Dermis microvascular lymphatic vessel endothelial cell (primary cell): ENCODE results near the gene GGT6. TPM values are rescaled to one million over a fixed set of nuclear protein-coding genes. Genes with fewer than 3 reads are reported as not detected.
"Not testable (repeated sequence)": the region's sequence is repeated elsewhere in the genome, so short reads cannot be mapped to it uniquely, and the experiment has no call there.

Experiments
- DNase-seq, 2 donors: peaks; one replicate each; pipeline versions ENCODE4 v3.0.0 to v3.0.0-alpha.2; 2010; ENCODE audit warnings: low read depth in 2 of 2
- total RNA-seq: library from RNA; depleted of rRNA; stranded (reverse); fragments of >200 nt; gene quantifications from 2 replicates; pipeline ENCODE4 v1.2.1, GENCODE V29; 2014

GGT6 gene
- total RNA-seq, 1 donor from 2014 or later: not detected

DNA sequence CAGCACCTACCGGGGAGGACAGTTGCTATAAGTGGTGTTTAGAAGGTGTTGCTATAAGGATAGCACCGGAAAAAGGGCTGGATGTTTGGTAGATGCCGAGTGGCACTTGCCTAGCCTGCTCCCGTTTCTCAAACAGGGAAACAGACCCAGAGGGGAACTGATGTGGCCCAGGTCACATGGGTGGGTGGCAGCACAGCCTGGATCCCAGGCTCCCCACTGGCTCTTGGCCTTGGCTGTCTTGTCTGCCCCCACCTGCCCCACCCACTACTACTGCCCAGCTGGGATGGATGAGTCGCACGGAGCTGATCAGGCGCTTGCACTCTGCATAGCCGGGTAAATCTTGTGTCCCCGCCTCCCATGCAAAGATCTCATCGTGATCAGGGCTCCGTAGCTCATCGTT, 31.2 kb upstream of the GGT6 start:
- no peak for DNase-seq

DNA sequence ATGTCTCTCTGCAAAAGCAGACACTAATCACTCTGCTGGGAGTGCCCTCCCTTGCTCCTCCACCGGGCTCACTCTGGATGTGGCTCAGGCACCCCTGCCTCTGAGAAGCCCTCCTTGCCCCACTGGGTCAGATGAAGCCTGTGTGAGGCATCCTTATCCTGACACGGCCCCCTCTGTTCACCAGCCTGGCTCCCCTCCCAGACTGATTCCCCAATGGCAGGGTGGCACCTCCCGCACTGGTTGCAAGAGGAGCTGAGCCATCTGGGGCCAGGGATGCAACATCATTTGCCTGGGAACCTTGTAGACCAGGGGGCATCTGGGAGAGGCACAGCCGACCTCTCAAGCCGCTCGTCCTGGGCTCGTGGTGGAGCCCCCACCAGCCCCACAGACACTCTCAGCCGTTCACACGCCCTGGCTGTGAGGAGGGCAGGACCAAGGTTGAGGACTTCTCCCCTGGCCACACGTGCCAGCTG, 30.6 kb upstream of the GGT6 start:
- DNase-seq: no peak

DNA sequence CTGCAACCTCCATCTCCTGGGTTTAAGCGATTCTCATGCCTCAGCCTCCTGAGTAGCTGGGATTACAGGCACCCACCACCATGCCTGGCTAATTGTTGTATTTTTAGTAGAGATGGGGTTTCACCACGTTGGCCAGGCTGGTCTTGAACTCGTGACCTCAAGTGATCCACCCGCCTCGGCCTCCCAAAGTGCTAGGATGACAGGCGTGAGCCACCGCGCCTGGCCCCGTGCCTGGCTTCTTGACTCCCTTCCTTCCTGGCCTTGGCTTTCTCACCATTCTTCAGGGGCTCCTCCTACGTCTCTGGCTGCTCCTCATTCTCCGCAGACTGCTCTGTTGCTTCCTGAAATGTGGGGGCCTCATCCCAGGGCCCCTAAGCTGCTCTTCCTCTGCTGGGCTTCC, 29.7 kb upstream of the GGT6 start:
- not testable (repeated sequence) for DNase-seq

- DNase-seq: no peak
Measured at GRCh38 chr17:4588898-4589625, 28.7 kb upstream of the GGT6 start.

GRCh38 chr17:4588391-4588790, 28.0 kb upstream of the GGT6 start:
- DNase-seq: no peak

DNA sequence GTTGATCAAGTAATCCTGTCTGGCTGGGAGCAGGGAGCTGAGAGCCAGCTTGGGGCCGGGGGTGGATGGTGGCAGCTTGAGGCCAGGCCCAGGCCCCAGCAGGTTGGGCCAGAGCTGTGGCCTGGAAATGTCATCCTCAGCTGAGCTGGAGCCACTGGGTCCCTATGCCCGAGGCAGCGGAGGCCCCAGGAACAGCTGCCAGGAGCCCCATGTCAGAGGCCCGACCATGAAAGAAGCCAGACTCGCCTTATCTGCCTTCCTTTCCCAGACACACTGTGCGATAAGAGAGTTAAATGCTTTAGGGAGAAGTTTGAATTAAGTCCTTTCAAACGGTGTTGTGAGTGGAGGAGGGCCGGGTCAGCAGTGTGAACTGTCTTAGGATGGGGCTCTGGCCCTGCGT, 27.4 kb upstream of the GGT6 start:
- DNase-seq: no peak

DNA sequence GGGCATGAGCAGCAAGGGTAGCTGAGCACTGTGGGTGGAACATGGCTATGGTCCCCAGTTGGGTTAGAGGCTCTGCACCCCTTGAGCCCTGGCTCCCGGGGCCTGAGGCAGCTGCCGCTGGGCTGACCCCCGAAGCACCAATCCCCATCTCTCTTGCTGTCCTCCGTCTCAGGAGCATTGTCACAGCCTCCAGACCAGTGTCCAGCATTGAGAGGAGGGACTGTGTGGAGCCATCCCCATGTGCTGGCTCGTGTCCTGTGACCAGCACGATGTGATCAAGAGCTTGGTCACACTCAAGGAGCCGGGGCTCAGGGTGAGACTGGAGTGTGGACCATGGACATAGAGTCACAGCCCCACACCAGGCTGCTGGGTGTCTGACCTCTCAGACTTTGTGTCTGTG, 26.8 kb upstream of the GGT6 start:
- no peak for DNase-seq

DNA sequence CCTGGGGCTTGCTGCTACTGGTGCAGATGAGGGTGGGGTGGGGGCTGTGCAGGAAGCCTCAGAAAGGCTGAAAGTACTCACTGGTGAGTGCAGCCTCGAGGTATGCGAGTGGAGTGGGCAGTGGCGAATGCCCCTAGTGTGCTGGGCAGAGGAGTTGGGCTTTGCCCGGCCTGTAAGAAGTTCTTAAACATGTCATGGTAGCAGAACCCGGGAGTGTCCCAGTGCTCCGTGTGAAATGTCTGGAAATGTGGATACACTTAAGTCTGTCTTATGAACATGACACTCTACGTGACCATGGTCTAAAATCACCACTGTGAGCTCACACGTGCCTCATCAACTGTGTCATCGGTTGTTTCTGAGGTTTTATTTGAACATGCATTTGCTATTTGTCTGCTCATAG, 25.7 kb upstream of the GGT6 start:
- DNase-seq: no peak

- no peak for DNase-seq
Measured at GRCh38 chr17:4585638-4585994, 25.2 kb upstream of the GGT6 start.

DNA sequence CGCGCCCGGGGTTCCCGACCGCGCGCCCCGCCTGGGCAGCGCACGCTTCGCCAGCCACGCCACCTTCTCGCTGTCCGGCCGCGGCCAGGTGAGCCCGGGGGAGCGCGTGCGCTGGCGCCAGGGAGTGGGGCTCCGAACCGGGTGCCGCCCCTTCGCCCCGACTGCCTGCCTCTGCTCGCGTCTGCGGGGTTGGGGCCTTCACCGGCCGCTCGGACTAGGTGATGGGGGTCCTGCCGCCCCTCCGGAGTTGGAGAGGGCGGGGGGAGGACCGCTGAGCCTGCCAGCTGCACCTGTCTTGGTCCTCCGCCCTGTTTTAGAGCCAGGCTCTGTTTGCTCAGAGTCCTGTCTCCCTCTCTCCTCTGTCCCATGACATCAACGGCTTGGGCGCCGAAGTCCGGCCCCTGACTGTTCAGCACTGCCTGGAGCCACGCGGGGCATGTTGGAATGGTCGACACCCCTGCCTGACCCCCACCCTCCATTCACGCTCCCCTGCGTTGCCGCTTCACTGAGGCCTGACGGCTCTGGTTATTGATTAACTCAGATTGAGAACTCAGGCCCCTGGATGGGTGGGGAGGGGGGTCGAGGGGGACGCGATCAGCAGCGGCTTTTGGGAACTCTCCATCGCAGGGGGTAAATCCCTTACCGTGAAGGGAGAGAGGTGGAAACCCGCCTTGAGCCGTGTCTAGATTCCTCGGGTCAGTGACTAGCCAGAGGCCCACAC, 24.7 kb upstream of the GGT6 start:
- DNase-seq: no peak

GRCh38 chr17:4584101-4584916, 23.9 kb upstream of the GGT6 start, which contains the start of gene SMTNL2:
TSS of gene SMTNL2 (plus strand) at chr17:4584529. CDS start at chr17:4584606, 77 bp downstream.
- peak in 1 of 2 donors; percentile 7 for DNase-seq

- DNase-seq: peak in 1 of 2 donors; percentile 18
Measured at GRCh38 chr17:4583782-4584100, 23.4 kb upstream of the GGT6 start.

DNA sequence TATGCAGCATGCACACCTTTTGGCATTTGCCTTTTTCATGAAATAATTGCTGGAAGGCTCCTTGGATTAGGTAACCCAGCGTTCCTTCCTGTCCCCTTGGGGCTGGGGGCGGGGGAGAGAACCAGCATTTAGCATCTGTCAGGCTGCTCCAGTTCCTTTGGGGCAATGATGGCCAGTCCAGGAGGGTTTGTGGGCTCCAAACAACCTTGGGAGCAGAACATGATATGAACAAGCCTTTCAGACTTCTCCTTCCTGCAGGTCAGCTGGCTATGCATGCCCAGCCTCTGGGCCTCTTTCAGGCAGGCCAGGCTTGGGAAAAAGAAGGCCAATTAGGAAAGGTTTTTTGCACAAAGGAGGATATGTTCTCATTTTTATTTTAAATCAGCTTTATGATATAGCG, 22.8 kb upstream of the GGT6 start:
- no peak for DNase-seq

DNA sequence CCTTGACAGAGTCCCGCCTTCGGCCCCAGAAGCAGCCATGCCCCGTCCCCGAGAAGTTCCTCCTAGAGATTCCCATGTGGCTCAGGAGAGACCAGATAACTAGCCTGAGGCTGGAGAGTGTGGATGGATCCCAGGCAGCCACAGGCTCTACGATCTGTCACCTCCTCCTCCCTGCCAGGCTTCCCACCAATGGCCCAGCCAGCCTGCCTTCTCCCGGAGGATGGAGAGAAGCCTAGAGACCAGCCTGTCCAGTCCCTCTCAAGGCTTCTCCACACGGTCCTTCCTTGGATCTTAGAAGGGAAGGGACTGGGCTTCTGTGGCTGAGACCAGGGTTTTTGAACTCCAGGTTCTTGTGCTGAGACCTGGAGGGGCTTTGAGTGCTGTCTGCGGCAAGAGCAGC, 22.3 kb upstream of the GGT6 start:
- DNase-seq: no peak

DNA sequence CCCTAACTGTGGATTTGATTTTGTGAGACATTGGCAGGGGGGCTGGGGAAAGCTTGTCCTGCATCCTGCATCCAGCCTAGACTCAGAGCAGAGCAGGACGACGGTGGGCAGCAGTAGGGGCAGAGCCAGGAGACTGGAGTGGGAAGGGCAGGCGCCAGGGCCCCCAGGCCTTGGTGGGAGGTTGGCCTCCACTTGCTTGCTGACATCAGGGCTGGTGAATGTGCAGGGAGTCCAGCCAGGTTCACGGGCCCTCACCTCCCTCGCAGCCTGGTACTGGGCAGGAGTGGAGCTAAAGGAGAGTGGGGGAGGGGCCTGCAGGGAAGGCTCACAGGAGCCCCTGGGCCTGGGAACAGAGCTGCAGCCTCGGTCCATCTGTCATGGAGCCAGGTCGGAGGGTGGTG, 21.7 kb upstream of the GGT6 start:
- no peak for DNase-seq

DNA sequence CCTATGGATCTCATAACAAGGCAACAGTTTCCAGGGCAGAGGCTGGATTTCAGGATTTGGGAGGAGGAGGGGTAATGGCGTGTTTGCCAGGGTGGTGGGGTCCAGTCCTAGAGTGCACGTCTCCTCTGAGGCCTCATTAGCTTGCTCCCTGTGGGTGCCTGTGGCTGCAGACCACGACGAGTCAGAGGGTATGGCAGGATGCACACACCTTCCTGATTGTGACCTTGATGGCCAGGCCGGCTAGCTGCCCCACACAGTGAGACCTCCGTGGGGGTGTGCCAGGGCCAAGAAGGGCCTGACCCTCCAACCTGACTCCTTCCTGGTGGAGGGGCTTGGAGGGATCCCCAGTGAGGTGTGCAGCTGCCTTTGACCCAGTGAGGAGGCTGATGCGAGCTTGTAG, 19.9 kb upstream of the GGT6 start:
- DNase-seq: no peak

DNA sequence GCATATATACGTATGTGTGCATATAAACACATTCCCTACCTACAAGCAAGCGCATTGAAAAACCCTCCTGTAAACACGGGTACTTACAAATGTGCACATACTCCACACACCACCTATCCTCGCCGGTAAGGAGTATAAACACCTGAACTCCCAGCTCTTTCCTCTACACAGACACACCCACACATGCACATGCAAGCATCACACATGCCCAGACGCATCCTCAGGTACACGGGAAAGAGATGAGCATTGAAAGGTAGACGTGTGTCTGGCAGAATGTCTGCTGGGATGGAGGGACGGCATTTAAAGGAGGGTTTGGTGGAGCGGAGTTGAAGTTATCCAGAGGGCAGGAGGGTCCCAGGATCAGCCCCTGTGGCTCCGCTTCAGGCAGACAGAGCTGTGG, 19.3 kb upstream of the GGT6 start:
- no peak for DNase-seq

DNA sequence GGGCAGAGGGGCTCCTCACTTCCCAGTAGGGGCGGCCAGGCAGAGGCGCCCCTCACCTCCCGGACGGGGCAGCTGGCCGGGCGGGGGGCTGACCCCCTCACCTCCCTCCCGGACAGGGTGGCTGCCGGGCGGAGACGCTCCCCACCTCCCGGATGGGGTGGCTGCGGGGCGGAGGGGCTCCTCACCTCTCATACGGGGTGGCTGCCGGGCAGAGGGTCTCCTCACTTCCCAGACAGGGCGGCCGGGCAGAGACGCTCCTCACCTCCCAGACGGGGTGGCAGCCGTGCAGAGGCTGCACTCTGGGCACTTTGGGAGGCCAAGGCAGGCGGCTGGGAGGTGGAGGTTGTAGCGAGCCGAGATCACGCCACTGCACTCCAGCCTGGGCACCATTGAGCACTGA, 18.0 kb upstream of the GGT6 start:
- DNase-seq: not testable (repeated sequence)

- no peak for DNase-seq
Measured at GRCh38 chr17:4577386-4577993, 17.1 kb upstream of the GGT6 start.

DNA sequence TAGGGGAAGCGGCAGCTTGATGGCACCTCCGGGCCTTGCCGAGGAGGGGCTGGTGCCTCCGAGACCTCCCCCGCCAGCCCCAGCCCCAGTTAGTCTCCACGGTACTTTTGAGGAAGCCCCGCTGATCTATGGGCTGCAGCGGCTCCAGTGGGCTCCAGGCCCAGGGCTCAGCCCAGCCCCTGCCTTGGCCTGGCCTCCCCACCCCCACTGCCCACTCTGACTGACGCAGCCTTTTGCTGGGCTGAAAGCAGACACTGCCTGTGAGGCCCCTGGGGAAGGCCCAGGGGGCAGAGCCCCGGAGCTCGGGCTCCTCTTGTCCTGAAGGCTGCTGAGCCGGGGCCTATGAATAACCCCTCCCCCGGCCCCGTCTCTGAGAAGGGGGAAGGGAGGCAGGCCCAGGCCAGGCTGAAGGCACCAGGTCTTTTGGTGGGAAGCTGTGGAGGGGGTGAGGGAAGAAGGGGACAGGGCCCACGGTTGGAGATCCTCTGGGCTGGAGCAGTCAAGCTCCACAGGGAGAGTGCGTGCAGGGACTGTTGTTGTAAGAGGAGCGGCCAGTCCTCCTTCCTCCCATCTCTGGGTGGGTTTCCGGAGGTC, 16.4 kb upstream of the GGT6 start:
- DNase-seq: no peak

DNA sequence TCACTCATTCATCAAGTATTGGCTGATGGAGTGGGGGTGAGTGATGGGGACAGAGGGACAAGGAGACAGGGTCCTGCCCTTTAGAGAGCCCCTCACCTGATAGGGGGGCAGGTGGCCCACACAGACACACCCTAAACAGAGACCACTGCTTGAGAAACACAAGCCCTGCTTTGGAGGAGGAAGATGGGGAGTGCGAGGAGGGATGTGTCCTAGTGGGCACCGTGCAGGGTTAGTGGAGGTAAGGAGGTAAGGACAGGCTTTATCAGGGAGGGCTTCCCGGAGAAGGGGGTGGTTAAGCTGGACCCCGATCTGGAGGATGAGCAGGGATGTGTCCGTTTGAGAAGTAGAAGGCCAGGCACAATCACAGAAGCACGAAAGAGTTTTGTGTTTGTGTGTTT, 15.8 kb upstream of the GGT6 start:
- no peak for DNase-seq
